ENCODE measurements around the gene NEB.
A peak's percentile ranks its signal among the peaks of the same experiment; 100 is the strongest.
"Not testable (repeated sequence)": the region's sequence is repeated elsewhere in the genome, so short reads cannot be mapped to it uniquely, and the experiment has no call there.

Gene NEB

GRCh38 chr2:151760139-151760650, 25.9 kb upstream of the NEB start:
- DNase-seq = peak in 2 of 10 donors; percentile 21 to 75
- intact Hi-C loops (cut with DNase I) = no loop called here

- DNase-seq = no peak
- intact Hi-C loops (cut with DNase I) = no loop called here
These were observed 24.5 kb upstream of the NEB start for GRCh38 chr2:151758744-151759143.

- intact Hi-C loops (cut with DNase I) = no loop called here
- DNase-seq = no peak
These were observed 23.6 kb upstream of the NEB start for GRCh38 chr2:151757861-151758260.

GRCh38 chr2:151756820-151757219, 22.5 kb upstream of the NEB start:
- no peak for DNase-seq
- intact Hi-C loops (cut with DNase I) = no loop called here

- intact Hi-C loops (cut with DNase I) = no loop called here
- DNase-seq = no peak
These were observed 20.1 kb upstream of the NEB start for GRCh38 chr2:151754253-151754897.

- no peak for DNase-seq
- intact Hi-C loops (cut with DNase I) = no loop called here
These were observed 19.3 kb upstream of the NEB start for GRCh38 chr2:151753540-151753939.

GRCh38 chr2:151745261-151745660, 11.0 kb upstream of the NEB start:
- intact Hi-C loops (cut with DNase I); DNase-seq: not testable (repeated sequence)

GRCh38 chr2:151730262-151730975, 3.9 kb downstream of the NEB start:
- no peak for DNase-seq
- intact Hi-C loops (cut with DNase I) = no loop called here

GRCh38 chr2:151729837-151730236, 4.4 kb downstream of the NEB start:
- intact Hi-C loops (cut with DNase I) = no loop called here
- no peak for DNase-seq

- DNase-seq = no peak
These were observed 4.9 kb downstream of the NEB start for GRCh38 chr2:151729415-151729811.

GRCh38 chr2:151728804-151729414, 5.4 kb downstream of the NEB start:
- intact Hi-C loops (cut with DNase I) = no loop called here
- no peak for DNase-seq

More at GRCh38 chr2:151729415-151729811, 4.9 kb downstream of the NEB start:
- intact Hi-C loops (cut with DNase I) = no loop called here

GRCh38 chr2:151727593-151728552, 6.4 kb downstream of the NEB start:
- no peak for DNase-seq
- intact Hi-C loops (cut with DNase I) = no loop called here

GRCh38 chr2:151721161-151721560, 13.1 kb downstream of the NEB start:
- intact Hi-C loops (cut with DNase I) = no loop called here
- DNase-seq = no peak

GRCh38 chr2:151720521-151720920, 13.8 kb downstream of the NEB start:
- intact Hi-C loops (cut with DNase I) = no loop called here
- DNase-seq = no peak

GRCh38 chr2:151718796-151719195, 15.5 kb downstream of the NEB start:
- no peak for DNase-seq
- intact Hi-C loops (cut with DNase I) = no loop called here

GRCh38 chr2:151718247-151718646, 16.0 kb downstream of the NEB start:
- intact Hi-C loops (cut with DNase I) = no loop called here
- no peak for DNase-seq

GRCh38 chr2:151716721-151717120, 17.6 kb downstream of the NEB start:
- intact Hi-C loops (cut with DNase I) = no loop called here
- DNase-seq = no peak

- intact Hi-C loops (cut with DNase I) = no loop called here
- no peak for DNase-seq
These were observed 20.9 kb downstream of the NEB start for GRCh38 chr2:151713291-151713903.

GRCh38 chr2:151711025-151711424, 23.3 kb downstream of the NEB start:
- DNase-seq = no peak
- intact Hi-C loops (cut with DNase I) = no loop called here

GRCh38 chr2:151708788-151709187, 25.5 kb downstream of the NEB start:
- no peak for DNase-seq
- intact Hi-C loops (cut with DNase I) = no loop called here
